OCI-LY3 (cell line): ENCODE data around the gene BACH1.
"Not testable (repeated sequence)": the region's sequence is repeated elsewhere in the genome, so short reads cannot be mapped to it uniquely, and the experiment has no call there.

Experiments
- H2AFZ ChIP-seq: fragments of 200-600, 300-600 bp; shearing (Covaris generic); 2 replicates; pipeline ENCODE4 v1.6.0; 2014; ENCODE audit warnings: antibody characterized with exemption, low read depth, low read length
- H3K27ac ChIP-seq: fragments of 200-600, 300-600 bp; sonication (generic); 2 replicates; pipeline ENCODE4 v1.5.1; 2014; ENCODE audit warnings: mild to moderate bottlenecking, low read length, moderate library complexity, mixed read lengths
- H3K27me3 ChIP-seq: fragments of 200-600, 300-600 bp; sonication (generic); 2 replicates; pipeline ENCODE4 v1.6.1; 2014; ENCODE audit warnings: low read depth, low read length, mixed read lengths
- H3K36me3 ChIP-seq: fragments of 200-600, 300-600 bp; sonication (generic); replicated peaks from 2 replicates; pipeline ENCODE3; 2014; ENCODE audit warnings: low read depth, low read length, mixed read lengths
- H3K4me1 ChIP-seq: fragments of 300-600, 200-600 bp; sonication (generic); 2 replicates; pipeline ENCODE4 v1.6.1; 2014; ENCODE audit warnings: low read length, mixed read lengths
- H3K4me2 ChIP-seq: fragments of 200-600, 300-600 bp; sonication (generic); 2 replicates; pipeline ENCODE4 v1.6.1; 2014; ENCODE audit warnings: low read length, mixed read lengths
- H3K4me3 ChIP-seq: fragments of 300-600, 200-600 bp; sonication (generic); 2 replicates; pipeline ENCODE4 v1.5.1; 2014; ENCODE audit warnings: antibody characterized with exemption, mild to moderate bottlenecking, low read length, moderate library complexity
- H3K79me2 ChIP-seq: fragments of 300-600, 200-600 bp; shearing (Covaris generic); 2 replicates; pipeline ENCODE4 v1.6.1; 2014; ENCODE audit warnings: mild to moderate bottlenecking, low read length, mixed read lengths
- H3K9ac ChIP-seq: fragments of 300-600, 200-600 bp; shearing (Covaris generic); 2 replicates; pipeline ENCODE4 v1.6.0; 2014; ENCODE audit warnings: mild to moderate bottlenecking, low read length, moderate library complexity
- H3K9me3 ChIP-seq: fragments of 200-600, 300-600 bp; shearing (Covaris generic); 2 replicates; pipeline ENCODE4 v1.6.1; 2014; ENCODE audit warnings: low read length, mixed read lengths; ENCODE audit not compliant: insufficient read depth
- H4K20me1 ChIP-seq: fragments of 200-600, 300-600 bp; sonication (generic); 2 replicates; pipeline ENCODE4 v1.6.1; 2016; ENCODE audit warnings: low read length, mixed read lengths; ENCODE audit not compliant: insufficient read depth
- CTCF ChIP-seq: fragments of 200-600, 300-600 bp; sonication (generic); IDR thresholded peaks from 2 replicates; pipeline ENCODE4 v1.5.1; 2014; ENCODE audit warnings: antibody characterized with exemption, low read length, low read depth
- EZH2phosphoT487 ChIP-seq: fragments of 200-600 bp; shearing (Covaris generic); IDR thresholded peaks from 2 replicates; pipeline ENCODE4 v1.6.1; 2018; ENCODE audit warnings: antibody characterized with exemption, mixed run types, low read depth

BACH1 gene

GRCh38 chr21:29351691-29352090, 53.0 kb downstream of the BACH1 start:
- Histone ChIP-seq H3K27me3 (no peaks in the 10 kb centered on the region), H4K20me1 (peaks cover 23% of the 10 kb centered on the region), H2AFZ (no peak overlapping the region), H3K27ac (no peak overlapping the region), H3K4me1 (peaks cover 20% of the 10 kb centered on the region), H3K4me2 (no peak overlapping the region), H3K9ac (no peak overlapping the region), H3K79me2 (peaks cover 10% of the 10 kb centered on the region; the same call in 1 of the 2 replicates), H3K4me3 (no peak overlapping the region), H3K36me3 (peaks cover 38% of the 10 kb centered on the region), H3K9me3 (no peaks in the 10 kb centered on the region)
- no peak for TF ChIP-seq EZH2phosphoT487
- TF ChIP-seq CTCF, result no peak

GRCh38 chr21:29355043-29355710, 56.5 kb downstream of the BACH1 start:
- H3K9me3 ChIP-seq, H4K20me1 ChIP-seq, H3K4me1 ChIP-seq, H3K9ac ChIP-seq, H3K27me3 ChIP-seq, H3K4me3 ChIP-seq, H3K27ac ChIP-seq, H3K79me2 ChIP-seq, H2AFZ ChIP-seq, H3K4me2 ChIP-seq: not testable (repeated sequence)
- H3K36me3 ChIP-seq, result peaks cover 31% of the 10 kb centered on the region

GRCh38 chr21:29356291-29356690, 57.6 kb downstream of the BACH1 start:
- not testable (repeated sequence) for H3K9ac ChIP-seq, H3K79me2 ChIP-seq, H3K9me3 ChIP-seq, H3K27me3 ChIP-seq, H4K20me1 ChIP-seq, H2AFZ ChIP-seq, H3K27ac ChIP-seq, H3K4me1 ChIP-seq, H3K4me3 ChIP-seq, H3K4me2 ChIP-seq
- H3K36me3 ChIP-seq, result peaks cover 29% of the 10 kb centered on the region

- H3K9ac ChIP-seq, H3K27ac ChIP-seq, H3K9me3 ChIP-seq, H2AFZ ChIP-seq, H3K4me1 ChIP-seq, H4K20me1 ChIP-seq, H3K27me3 ChIP-seq, H3K4me3 ChIP-seq, H3K79me2 ChIP-seq, H3K4me2 ChIP-seq: not testable (repeated sequence)
- H3K36me3 ChIP-seq, result peaks cover 25% of the 10 kb centered on the region
Measured at GRCh38 chr21:29356810-29357209, 58.1 kb downstream of the BACH1 start.

- H3K27ac ChIP-seq, result no peak overlapping the region
- peaks cover 12% of the 10 kb centered on the region for H3K36me3 ChIP-seq
- no peaks in the 10 kb centered on the region for H3K4me1 ChIP-seq
- H3K9ac ChIP-seq, result no peak overlapping the region
- H4K20me1 ChIP-seq, result no peaks in the 10 kb centered on the region
- TF ChIP-seq CTCF (no peak), EZH2phosphoT487 (no peak)
- H3K4me3 ChIP-seq, result no peak overlapping the region
- H3K79me2 ChIP-seq, result no peaks in the 10 kb centered on the region
- no peak overlapping the region for H2AFZ ChIP-seq
- no peaks in the 10 kb centered on the region for H3K9me3 ChIP-seq
- H3K27me3 ChIP-seq, result no peaks in the 10 kb centered on the region
- H3K4me2 ChIP-seq, result no peak overlapping the region
Measured at GRCh38 chr21:29359718-29360117, 61.0 kb downstream of the BACH1 start.
